Stomach (tissue), 4 donors: ENCODE data around the gene PIK3CB.

Experiments used
- CTCF ChIP-seq, 7 experiments: fragments of 450-650 bp in 4 of 7; fragments of 200-600 bp in 3 of 7; sonication (generic) in 3 of 7; IDR thresholded peaks; one replicate each; pipeline ENCODE4 v1.5.1; 2016 to 2019; ENCODE audit warnings: antibody characterized with exemption in 7 of 7, control low read depth in 2 of 7, mild to moderate bottlenecking in 1 of 7
- EP300 ChIP-seq: sonication (generic); formaldehyde crosslinking; IDR thresholded peaks from one replicate; pipeline ENCODE4 v1.6.1; 2017; ENCODE audit warnings: antibody characterized with exemption
- POLR2A ChIP-seq, 4 donors: fragments of 450-650 bp; IDR thresholded peaks; one replicate each; pipeline ENCODE4 v1.6.1; 2016; ENCODE audit warnings: antibody characterized with exemption in 4 of 4, control low read depth in 2 of 4, mild to moderate bottlenecking in 1 of 4, moderate library complexity in 1 of 4
- POLR2AphosphoS5 ChIP-seq, 3 donors: sonication (generic); formaldehyde crosslinking; IDR thresholded peaks; one replicate each; pipeline ENCODE4 v1.6.1; 2016; ENCODE audit warnings: antibody characterized with exemption in 3 of 3

DNA sequence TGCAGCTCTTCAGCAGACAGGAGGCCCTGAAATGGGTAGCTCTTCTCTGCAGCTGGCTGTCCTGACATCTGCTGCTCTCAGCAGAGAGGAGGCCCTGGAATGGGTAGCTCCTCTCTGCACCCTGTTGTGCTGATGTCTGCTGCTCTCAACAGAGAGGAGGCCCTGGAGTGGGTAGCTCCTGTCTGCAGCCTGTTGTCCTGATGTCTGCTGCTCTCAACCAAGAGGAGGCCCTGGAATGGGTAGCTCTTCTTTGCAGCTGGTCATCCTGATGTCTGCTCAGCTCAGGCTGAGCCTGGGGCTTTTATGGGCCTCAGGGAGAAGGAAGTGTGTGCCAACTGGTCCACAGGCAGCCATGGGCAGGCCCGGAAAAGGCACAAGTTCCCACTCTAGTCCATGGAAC is 66.6 kb downstream of the PIK3CB start:
- TF ChIP-seq CTCF (IDR thresholded peaks at IDR 0.05) (no peak), POLR2A (IDR thresholded peaks at IDR 0.05) (no peak), EP300 (no peak), POLR2AphosphoS5 (IDR thresholded peaks at IDR 0.05) (no peak)
